Small intestine (tissue), 7 donors: Measurements from ENCODE around the gene FHIT. TPM values are rescaled to one million over a fixed set of nuclear protein-coding genes. Genes with fewer than 3 reads are reported as not detected.

Experiments used
- DNase-seq, 2 donors: peaks; one replicate each; pipeline versions ENCODE4 v3.0.0 to v3.0.0-alpha.2; 2013
- FAIRE-seq: peaks from 2 replicates; lab custom pipeline; 2012; peaks lifted over from hg19 to GRCh38; lab: Jason Lieb, UNC
- H3K27ac ChIP-seq, 3 donors: one replicate each; pipeline ENCODE4 v1.5.1; 2013; ENCODE audit warnings: low read length in 2 of 3, mild to moderate bottlenecking in 2 of 3, control low read depth in 1 of 3, inconsistent platforms in 1 of 3, low read depth in 1 of 3, moderate library complexity in 1 of 3
- H3K27me3 ChIP-seq, 3 donors: one replicate each; pipeline ENCODE4 v1.6.1; 2013; ENCODE audit warnings: low read length in 3 of 3, inconsistent platforms in 1 of 3; ENCODE audit not compliant: control insufficient read depth in 3 of 3, insufficient read depth in 3 of 3
- H3K36me3 ChIP-seq, 3 donors: one replicate each; pipeline ENCODE4 v1.6.1; 2013; ENCODE audit warnings: low read length in 3 of 3, inconsistent platforms in 1 of 3, low read depth in 1 of 3, mild to moderate bottlenecking in 1 of 3, moderate library complexity in 1 of 3; ENCODE audit not compliant: control insufficient read depth in 3 of 3, insufficient read depth in 2 of 3
- H3K4me1 ChIP-seq, 3 donors: one replicate each; pipeline ENCODE4 v1.6.1; 2013; ENCODE audit warnings: low read length in 2 of 3, inconsistent platforms in 1 of 3, low read depth in 1 of 3, mild to moderate bottlenecking in 1 of 3, moderate library complexity in 1 of 3; ENCODE audit not compliant: control insufficient read depth in 3 of 3, insufficient read depth in 2 of 3
- H3K4me3 ChIP-seq, 3 donors: one replicate each; pipeline ENCODE4 v1.5.1; 2013; ENCODE audit warnings: low read length in 3 of 3, control low read depth in 1 of 3, inconsistent platforms in 1 of 3, low read depth in 1 of 3, mild to moderate bottlenecking in 1 of 3, moderate library complexity in 1 of 3
- H3K9me3 ChIP-seq, 2 donors: one replicate each; pipeline ENCODE4 v1.6.1; 2013; ENCODE audit warnings: low read depth in 1 of 2, low read length in 1 of 2; ENCODE audit not compliant: control insufficient read depth in 2 of 2, insufficient read depth in 1 of 2
- WGBS, 3 donors: extraction: QIAGEN DNeasy Blood & Tissue Kit; methylation state at CpG; one replicate each; pipeline ENCODE4 v1.1.7; 2013; 5-methylcytosine and 5-hydroxymethylcytosine counted together
- polyA plus RNA-seq, 4 donors: library from polyadenylated mRNA; stranded (reverse) in 3 of 4; unstranded in 1 of 4; fragments of 200-250 nt in 3 of 4; fragments of 120-200 nt in 1 of 4; gene quantifications; one replicate each; pipeline versions ENCODE4 v1.2.1 to v1.2.3, GENCODE V29; 2013
- donor health status: healthy with polysubstance abuse.
- donor health status: control.
- donor health status: control.
- donor health status: Bipolar disorder and iron deficiency.
- donor health status: healthy.

The FHIT gene
- polyA plus RNA-seq, 4 donors: 4.4 to 30.4 (median 7.0) TPM

GRCh38 chr3:59843821-59844220 lies 1407.4 kb downstream of the FHIT start:
- no peaks in the 10 kb centered on the region for H3K27me3 ChIP-seq
- H3K4me3 ChIP-seq: no peak overlapping the region
- FAIRE-seq (no peak), DNase-seq (no peak)
- no peaks in the 10 kb centered on the region for H3K36me3 ChIP-seq
- H3K27ac ChIP-seq: no peak overlapping the region
- WGBS, 3 donors: 93 to 100% (median 95%) methylated on average over 1 of the region's 1 CpG
- no peaks in the 10 kb centered on the region for H3K4me1 ChIP-seq
- H3K9me3 ChIP-seq: no peaks in the 10 kb centered on the region

GRCh38 chr3:59839810-59840515 lies 1411.3 kb downstream of the FHIT start:
- no peaks in the 10 kb centered on the region for H3K27me3 ChIP-seq
- H3K36me3 ChIP-seq: no peaks in the 10 kb centered on the region
- H3K9me3 ChIP-seq: no peaks in the 10 kb centered on the region
- WGBS, 3 donors: 52 to 71% (median 52%) methylated on average over 1 of the region's 1 CpG
- H3K27ac ChIP-seq: no peak overlapping the region
- H3K4me1 ChIP-seq: no peaks in the 10 kb centered on the region
- no peak overlapping the region for H3K4me3 ChIP-seq
- FAIRE-seq: no peak
- DNase-seq: no peak

- DNase-seq: no peak
- H3K4me3 ChIP-seq: no peak overlapping the region
- no peaks in the 10 kb centered on the region for H3K36me3 ChIP-seq
- H3K9me3 ChIP-seq: no peaks in the 10 kb centered on the region
- FAIRE-seq: no peak
- WGBS, 3 donors: 85 to 96% (median 89%) methylated on average over 3 of the region's 3 CpGs
- H3K27ac ChIP-seq: no peak overlapping the region
- H3K4me1 ChIP-seq: no peaks in the 10 kb centered on the region
- no peaks in the 10 kb centered on the region for H3K27me3 ChIP-seq
These were observed 1412.0 kb downstream of the FHIT start for GRCh38 chr3:59839283-59839682.

DNA sequence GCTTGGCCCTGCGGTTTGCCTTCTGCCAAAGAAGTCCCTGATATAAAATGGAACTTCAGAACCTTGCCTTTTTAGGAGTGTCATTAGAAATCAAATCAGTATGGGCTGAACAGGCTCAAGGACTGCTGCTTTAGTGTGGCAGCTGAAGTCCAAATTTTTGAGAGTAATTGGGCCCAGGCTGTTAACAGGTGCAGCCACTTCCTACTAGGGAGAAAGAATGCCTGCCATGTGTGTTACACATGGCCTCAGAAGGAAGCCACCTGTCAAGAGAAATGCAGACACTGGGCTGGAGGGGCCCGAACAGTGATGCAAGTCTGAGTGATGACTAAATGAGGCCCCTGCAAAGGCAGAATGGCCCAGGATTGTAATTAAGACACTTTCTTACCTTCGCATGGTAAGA lies 1414.7 kb downstream of the FHIT start:
- no peak for DNase-seq
- H3K27ac ChIP-seq: no peak overlapping the region
- WGBS, 3 donors: 89 to 90% (median 89%) methylated on average over 3 of the region's 3 CpGs
- no peak overlapping the region for H3K4me3 ChIP-seq
- no peaks in the 10 kb centered on the region for H3K27me3 ChIP-seq
- H3K4me1 ChIP-seq: no peaks in the 10 kb centered on the region
- no peak for FAIRE-seq
- no peaks in the 10 kb centered on the region for H3K9me3 ChIP-seq
- H3K36me3 ChIP-seq: no peaks in the 10 kb centered on the region

GRCh38 chr3:59832702-59833101 lies 1418.5 kb downstream of the FHIT start:
- FAIRE-seq: no peak
- DNase-seq: no peak
- Histone ChIP-seq H3K27ac (no peak overlapping the region), H3K27me3 (no peaks in the 10 kb centered on the region), H3K9me3 (no peaks in the 10 kb centered on the region), H3K4me3 (no peak overlapping the region), H3K4me1 (no peaks in the 10 kb centered on the region), H3K36me3 (no peaks in the 10 kb centered on the region)
- 77 to 89% (median 84%) methylated on average over 3 of the region's 3 CpGs for WGBS, 3 donors

- 77 to 80% (median 80%) methylated on average over 3 of the region's 3 CpGs for WGBS, 3 donors
- H3K27me3 ChIP-seq: no peaks in the 10 kb centered on the region
These were observed 1419.0 kb downstream of the FHIT start for GRCh38 chr3:59832241-59832640.

DNA sequence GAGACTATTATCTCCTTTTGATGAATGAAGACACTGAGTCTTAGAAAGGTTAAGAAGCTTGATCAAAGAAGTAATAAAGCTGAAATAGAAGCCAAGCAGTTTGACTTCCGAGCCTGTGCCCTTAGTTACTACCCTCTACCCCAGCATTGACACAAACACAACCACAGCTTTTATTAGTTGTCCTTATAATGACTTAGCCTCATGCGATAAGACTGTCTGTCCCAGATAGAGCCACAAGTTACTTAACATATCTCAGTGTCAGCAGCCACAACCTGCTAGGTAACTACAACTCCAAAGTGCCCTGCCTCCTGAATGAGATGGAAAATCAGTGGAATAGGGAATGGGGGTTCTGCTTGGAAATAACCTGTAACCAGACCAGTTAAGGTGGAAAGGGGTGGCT lies 1419.9 kb downstream of the FHIT start:
- Histone ChIP-seq H3K9me3 (no peaks in the 10 kb centered on the region), H3K36me3 (no peaks in the 10 kb centered on the region), H3K27me3 (no peaks in the 10 kb centered on the region), H3K27ac (no peak overlapping the region), H3K4me3 (no peak overlapping the region), H3K4me1 (no peaks in the 10 kb centered on the region)
- DNase-seq (no peak), FAIRE-seq (no peak)
- 84 to 93% (median 92%) methylated on average over 2 of the region's 2 CpGs for whole genome bisulfite sequencing, 3 donors

More at GRCh38 chr3:59832241-59832640, 1419.0 kb downstream of the FHIT start:
- Histone ChIP-seq H3K4me1 (no peaks in the 10 kb centered on the region), H3K4me3 (no peak overlapping the region), H3K36me3 (no peaks in the 10 kb centered on the region), H3K9me3 (no peaks in the 10 kb centered on the region), H3K27ac (no peak overlapping the region)
- DNase-seq: no peak
- FAIRE-seq: no peak

DNA sequence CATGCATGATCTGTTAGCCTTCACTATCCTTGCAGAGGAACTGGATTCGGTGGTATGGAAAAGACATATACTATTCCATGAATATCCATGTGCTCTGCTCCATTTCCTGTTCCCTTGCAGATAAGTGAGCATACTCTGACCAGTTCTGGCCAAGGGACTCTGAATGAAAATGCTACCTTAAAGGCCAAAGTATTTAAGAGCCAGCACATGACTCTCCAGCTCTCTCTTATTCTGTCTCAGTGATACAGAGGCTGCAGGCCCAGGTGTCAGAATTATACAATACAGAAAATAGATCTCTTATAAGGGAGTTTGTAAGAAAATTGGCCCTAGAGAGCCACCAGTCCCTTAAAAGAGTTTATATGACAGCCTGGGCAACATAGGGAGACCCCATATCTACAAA lies 1421.7 kb downstream of the FHIT start:
- Histone ChIP-seq H3K4me3 (no peak overlapping the region), H3K36me3 (no peaks in the 10 kb centered on the region), H3K27me3 (no peaks in the 10 kb centered on the region), H3K9me3 (no peaks in the 10 kb centered on the region), H3K27ac (no peak overlapping the region), H3K4me1 (no peaks in the 10 kb centered on the region)
- WGBS, 3 donors: 89 to 95% (median 92%) methylated on average over 1 of the region's 1 CpG
- DNase-seq: no peak
- FAIRE-seq: no peak

DNA sequence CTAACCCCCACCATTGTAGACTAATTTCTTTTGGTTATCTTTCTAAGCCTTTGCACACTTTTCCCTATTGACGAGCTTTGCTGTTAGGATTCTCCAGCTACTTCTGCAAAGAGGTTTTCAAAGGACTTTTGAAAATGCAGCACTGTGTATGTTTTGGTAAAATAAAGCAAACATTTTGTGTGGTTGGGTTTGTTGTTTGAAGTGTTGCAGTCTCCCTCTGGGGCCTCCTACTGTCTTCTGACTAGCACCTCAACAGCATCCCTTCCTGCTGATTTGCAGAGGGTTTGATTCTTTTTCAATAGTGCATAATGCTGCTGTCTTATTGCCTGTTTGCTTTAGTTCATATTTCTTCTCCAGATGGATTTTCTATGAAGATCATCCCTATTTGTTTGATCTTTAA lies 1426.4 kb downstream of the FHIT start:
- FAIRE-seq: no peak
- no peak for DNase-seq
- Histone ChIP-seq H3K4me1 (no peaks in the 10 kb centered on the region), H3K9me3 (peaks cover 0 to 3% of the 10 kb centered on the region in 2 donors), H3K4me3 (no peak overlapping the region), H3K36me3 (no peaks in the 10 kb centered on the region), H3K27me3 (no peaks in the 10 kb centered on the region), H3K27ac (no peak overlapping the region)
- WGBS, 3 donors: 0% methylated on average over 1 of the region's 1 CpG
